GM18868 (cell line): ENCODE data around the gene FKBP4.

Experiments used
- ATAC-seq: cut with Tn5 transposase; IDR thresholded peaks from one replicate; pipeline ENCODE4 v1.9.1; 2021; ENCODE audit warnings: mild to moderate bottlenecking, moderate library complexity; ENCODE audit not compliant: unreplicated experiment

FKBP4 gene

GRCh38 chr12:2776129-2776806 is 18.5 kb upstream of the FKBP4 start:
- no peak for ATAC-seq

GRCh38 chr12:2779281-2779680 is 15.5 kb upstream of the FKBP4 start:
- no peak for ATAC-seq

- ATAC-seq: no peak
These were observed 10.7 kb upstream of the FKBP4 start for GRCh38 chr12:2783936-2784600.

GRCh38 chr12:2785017-2785416 is 9.8 kb upstream of the FKBP4 start:
- ATAC-seq: no peak

- no peak for ATAC-seq
These were observed 3.7 kb upstream of the FKBP4 start for GRCh38 chr12:2791089-2791488.

- ATAC-seq: no peak
These were observed 1.9 kb upstream of the FKBP4 start for GRCh38 chr12:2792671-2793500.

- ATAC-seq: no peak
These were observed 1.2 kb upstream of the FKBP4 start for GRCh38 chr12:2793561-2793960.

- ATAC-seq: no peak
These were observed 507 bp upstream of the FKBP4 start for GRCh38 chr12:2794191-2794735.

GRCh38 chr12:2795291-2796186 is 769 bp downstream of the FKBP4 start:
- peak; percentile 74 for ATAC-seq

GRCh38 chr12:2796187-2796666 is 1.5 kb downstream of the FKBP4 start:
- no peak for ATAC-seq

GRCh38 chr12:2797721-2798418 is 3.1 kb downstream of the FKBP4 start:
- no peak for ATAC-seq

GRCh38 chr12:2800046-2800570 is 5.3 kb downstream of the FKBP4 start:
- no peak for ATAC-seq

GRCh38 chr12:2801044-2801783 is 6.4 kb downstream of the FKBP4 start:
- no peak for ATAC-seq

- peak; percentile 51 for ATAC-seq
These were observed 9.0 kb downstream of the FKBP4 start for GRCh38 chr12:2803635-2804392.

GRCh38 chr12:2804393-2805142 is 9.8 kb downstream of the FKBP4 start:
- ATAC-seq: no peak

- ATAC-seq: no peak
These were observed 10.4 kb downstream of the FKBP4 start for GRCh38 chr12:2805143-2805520.

GRCh38 chr12:2806700-2807099 is 11.9 kb downstream of the FKBP4 start:
- ATAC-seq: no peak
